Endothelial cell (in vitro differentiated cells): ENCODE results near the gene CPZ. TPM values are rescaled to one million over a fixed set of nuclear protein-coding genes. Genes with fewer than 3 reads are reported as not detected.

Experiments used
- DNase-seq: peaks from one replicate; pipeline ENCODE4 v3.0.0; 2021; ENCODE audit warnings: low spot score
- H3K27ac Mint-ChIP-seq: one replicate; pipeline ENCODE4 v1.8.0; 2021; ENCODE audit warnings: mixed read lengths, inconsistent platforms; ENCODE audit not compliant: unreplicated experiment
- H3K27me3 Mint-ChIP-seq: one replicate; pipeline ENCODE4 v1.8.0; 2021; ENCODE audit warnings: mild to moderate bottlenecking, moderate library complexity, mixed read lengths, inconsistent platforms; ENCODE audit not compliant: unreplicated experiment
- H3K36me3 Mint-ChIP-seq: one replicate; pipeline ENCODE4 v1.8.0; 2021; ENCODE audit warnings: mild to moderate bottlenecking, low read depth, mixed read lengths, inconsistent platforms; ENCODE audit not compliant: unreplicated experiment
- H3K4me1 Mint-ChIP-seq: one replicate; pipeline ENCODE4 v1.8.0; 2021; ENCODE audit warnings: mild to moderate bottlenecking, mixed read lengths, inconsistent platforms; ENCODE audit not compliant: unreplicated experiment
- H3K4me3 Mint-ChIP-seq: one replicate; pipeline ENCODE4 v1.8.0; 2021; ENCODE audit warnings: mild to moderate bottlenecking, mixed read lengths, inconsistent platforms; ENCODE audit not compliant: unreplicated experiment
- H3K9me3 Mint-ChIP-seq: one replicate; pipeline ENCODE4 v1.8.0; 2021; ENCODE audit warnings: mixed read lengths, inconsistent platforms; ENCODE audit not compliant: unreplicated experiment
- CTCF ChIP-seq: fragments of 200-600 bp; sonication (generic); IDR thresholded peaks from one replicate; pipeline ENCODE4 v1.5.0; 2021; ENCODE audit warnings: antibody characterized with exemption; ENCODE audit not compliant: unreplicated experiment
- total RNA-seq: library from RNA; stranded (reverse); fragmentation: NEBNext Ultra II Directional; extraction: Animal tissue kit (Norgen Biotek cat#: 25700); gene quantifications from one replicate; pipeline ENCODE4 v1.2.1, GENCODE V29; 2021; ENCODE audit not compliant: unreplicated experiment

Gene CPZ
- total RNA-seq, 1 donor from 2014 or later: 0.90 TPM

GRCh38 chr4:8648296-8648695 lies 55.7 kb downstream of the CPZ start:
- Mint-ChIP-seq H3K27ac (no peak overlapping the region), H3K4me1 (no peaks in the 10 kb centered on the region)

DNA sequence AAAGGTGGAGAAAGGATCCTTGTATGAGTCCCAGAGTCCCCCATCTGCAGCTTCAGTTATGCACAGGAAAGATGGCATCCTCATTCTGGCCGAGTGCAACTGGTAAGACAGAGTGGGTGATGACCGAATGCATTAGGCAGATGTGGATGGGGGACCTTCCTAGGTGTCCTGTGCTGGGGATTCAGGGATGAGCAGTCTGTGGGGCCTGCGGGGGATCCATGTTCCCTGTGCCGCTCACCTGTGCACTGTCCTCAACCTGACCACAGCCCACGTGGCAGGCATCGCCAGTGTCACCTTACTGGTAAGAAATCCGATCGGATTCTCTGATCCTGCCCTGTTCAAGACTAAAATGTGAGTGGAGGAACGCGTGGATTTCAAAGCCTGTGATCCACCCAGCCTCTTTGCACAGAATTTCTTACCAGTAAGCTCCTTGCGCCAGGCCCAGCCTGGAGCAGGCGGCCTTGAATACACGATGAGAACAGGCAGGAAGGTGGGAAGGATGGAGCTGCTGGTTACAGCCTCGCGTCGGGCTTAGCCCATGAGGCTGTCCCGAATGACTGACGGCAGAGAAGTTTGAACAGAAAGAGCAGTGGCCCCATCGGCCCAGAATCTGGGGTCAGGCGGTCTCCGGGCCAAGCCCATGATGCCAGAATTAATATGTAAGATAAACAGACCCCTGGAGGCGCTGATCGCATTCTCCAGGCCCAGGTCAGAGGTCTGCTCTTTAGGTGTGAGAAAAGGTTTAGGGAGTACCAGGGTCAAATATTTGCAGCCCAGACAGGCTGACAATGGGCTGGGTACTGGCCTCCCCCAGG lies 56.5 kb downstream of the CPZ start:
- Mint-ChIP-seq H3K36me3 (no peaks in the 10 kb centered on the region), H3K27ac (no peak overlapping the region), H3K27me3 (peaks cover 9% of the 10 kb centered on the region), H3K9me3 (no peaks in the 10 kb centered on the region), H3K4me1 (no peaks in the 10 kb centered on the region), H3K4me3 (no peak overlapping the region)
- TF ChIP-seq CTCF: no peak
- DNase-seq: no peak

More at GRCh38 chr4:8648296-8648695, 55.7 kb downstream of the CPZ start:
- DNase-seq: no peak
- H3K4me3 Mint-ChIP-seq: no peak overlapping the region
- no peaks in the 10 kb centered on the region for H3K9me3 Mint-ChIP-seq
- H3K36me3 Mint-ChIP-seq: no peaks in the 10 kb centered on the region
- no peak for TF ChIP-seq CTCF
- peaks cover 9% of the 10 kb centered on the region for H3K27me3 Mint-ChIP-seq

- Mint-ChIP-seq H3K27ac (no peak overlapping the region), H3K27me3 (peaks cover 9% of the 10 kb centered on the region)
- no peak for DNase-seq
Measured at GRCh38 chr4:8649631-8650361, 57.2 kb downstream of the CPZ start.

DNA sequence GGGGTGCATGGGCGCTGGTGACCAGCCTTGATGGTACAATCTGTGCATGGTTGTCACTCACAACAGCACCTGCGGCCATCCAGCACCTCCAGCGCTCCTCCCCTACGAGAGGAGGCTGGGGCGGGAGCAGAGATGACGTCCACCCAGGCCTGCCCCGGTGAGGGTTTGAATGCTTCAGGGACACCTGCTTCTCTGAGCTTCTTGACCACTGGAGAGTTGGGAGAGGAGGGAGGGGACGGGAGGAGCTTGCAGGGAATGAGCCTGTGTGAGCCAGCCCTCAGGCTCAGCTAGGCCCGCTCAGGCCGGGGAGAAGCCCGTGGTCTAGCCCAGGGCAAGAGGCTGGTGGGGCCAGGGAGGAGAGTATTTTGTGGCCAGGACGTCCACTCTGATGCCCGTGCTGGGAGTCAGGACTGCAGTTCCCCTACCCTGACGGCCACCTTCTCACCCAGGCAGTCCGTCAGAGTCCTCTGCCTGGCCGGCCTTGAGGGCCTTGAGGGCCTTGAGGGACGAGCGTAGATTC lies 59.2 kb downstream of the CPZ start:
- no peak overlapping the region for H3K4me3 Mint-ChIP-seq
- TF ChIP-seq CTCF: no peak
- peaks cover 10% of the 10 kb centered on the region for H3K27me3 Mint-ChIP-seq
- no peak for DNase-seq
- H3K36me3 Mint-ChIP-seq: no peaks in the 10 kb centered on the region
- no peaks in the 10 kb centered on the region for H3K4me1 Mint-ChIP-seq
- H3K27ac Mint-ChIP-seq: no peak overlapping the region
- H3K9me3 Mint-ChIP-seq: no peaks in the 10 kb centered on the region

More at GRCh38 chr4:8649631-8650361, 57.2 kb downstream of the CPZ start:
- no peaks in the 10 kb centered on the region for H3K4me1 Mint-ChIP-seq
- no peak overlapping the region for H3K4me3 Mint-ChIP-seq
- no peaks in the 10 kb centered on the region for H3K9me3 Mint-ChIP-seq
- no peak for TF ChIP-seq CTCF
- H3K36me3 Mint-ChIP-seq: no peaks in the 10 kb centered on the region
